IPS-NIHi11 (cell line): ENCODE results near the gene ZNF618.

Experiments used
- DNase-seq: peaks from one replicate; pipeline ENCODE4 v3.0.0; 2012; ENCODE audit warnings: mixed read lengths, low spot score

Gene ZNF618

GRCh38 chr9:113885183-113886025, 9.3 kb downstream of the ZNF618 start:
- no peak for DNase-seq

GRCh38 chr9:113886026-113886369, 9.9 kb downstream of the ZNF618 start:
- DNase-seq = no peak

- DNase-seq = no peak
Measured at GRCh38 chr9:113886466-113886865, 10.4 kb downstream of the ZNF618 start.

- no peak for DNase-seq
Measured at GRCh38 chr9:113886933-113887332, 10.8 kb downstream of the ZNF618 start.

GRCh38 chr9:113887436-113887835, 11.3 kb downstream of the ZNF618 start:
- DNase-seq = no peak

GRCh38 chr9:113888336-113888735, 12.2 kb downstream of the ZNF618 start:
- no peak for DNase-seq

GRCh38 chr9:113888976-113889375, 12.9 kb downstream of the ZNF618 start:
- DNase-seq = no peak

GRCh38 chr9:113890704-113891103, 14.6 kb downstream of the ZNF618 start:
- DNase-seq = no peak

- no peak for DNase-seq
Measured at GRCh38 chr9:113892861-113893491, 16.9 kb downstream of the ZNF618 start.

GRCh38 chr9:113894166-113894565, 18.1 kb downstream of the ZNF618 start:
- DNase-seq = no peak

GRCh38 chr9:113895526-113895925, 19.4 kb downstream of the ZNF618 start:
- no peak for DNase-seq

GRCh38 chr9:113896713-113897112, 20.6 kb downstream of the ZNF618 start:
- DNase-seq = no peak

- DNase-seq = no peak
Measured at GRCh38 chr9:113898151-113898550, 22.0 kb downstream of the ZNF618 start.

GRCh38 chr9:113898596-113898995, 22.5 kb downstream of the ZNF618 start:
- DNase-seq = no peak

GRCh38 chr9:113899205-113899604, 23.1 kb downstream of the ZNF618 start:
- no peak for DNase-seq

- no peak for DNase-seq
Measured at GRCh38 chr9:113901221-113901688, 25.1 kb downstream of the ZNF618 start.

- no peak for DNase-seq
Measured at GRCh38 chr9:113903514-113904077, 27.5 kb downstream of the ZNF618 start.

- DNase-seq = no peak
Measured at GRCh38 chr9:113906411-113907110, 30.5 kb downstream of the ZNF618 start.

- no peak for DNase-seq
Measured at GRCh38 chr9:113907282-113907681, 31.2 kb downstream of the ZNF618 start.

- no peak for DNase-seq
Measured at GRCh38 chr9:113909421-113909820, 33.3 kb downstream of the ZNF618 start.

- no peak for DNase-seq
Measured at GRCh38 chr9:113910036-113910639, 34.0 kb downstream of the ZNF618 start.
